ENCODE measurements around the gene MXD3. TPM values are rescaled to one million over a fixed set of nuclear protein-coding genes. Genes with fewer than 3 reads are reported as not detected.

MXD3 gene
- total and polyA plus RNA-seq, 2 of the 4 experiments (the other 2 are of a cell fraction): 7.3 to 12.9 TPM

DNA sequence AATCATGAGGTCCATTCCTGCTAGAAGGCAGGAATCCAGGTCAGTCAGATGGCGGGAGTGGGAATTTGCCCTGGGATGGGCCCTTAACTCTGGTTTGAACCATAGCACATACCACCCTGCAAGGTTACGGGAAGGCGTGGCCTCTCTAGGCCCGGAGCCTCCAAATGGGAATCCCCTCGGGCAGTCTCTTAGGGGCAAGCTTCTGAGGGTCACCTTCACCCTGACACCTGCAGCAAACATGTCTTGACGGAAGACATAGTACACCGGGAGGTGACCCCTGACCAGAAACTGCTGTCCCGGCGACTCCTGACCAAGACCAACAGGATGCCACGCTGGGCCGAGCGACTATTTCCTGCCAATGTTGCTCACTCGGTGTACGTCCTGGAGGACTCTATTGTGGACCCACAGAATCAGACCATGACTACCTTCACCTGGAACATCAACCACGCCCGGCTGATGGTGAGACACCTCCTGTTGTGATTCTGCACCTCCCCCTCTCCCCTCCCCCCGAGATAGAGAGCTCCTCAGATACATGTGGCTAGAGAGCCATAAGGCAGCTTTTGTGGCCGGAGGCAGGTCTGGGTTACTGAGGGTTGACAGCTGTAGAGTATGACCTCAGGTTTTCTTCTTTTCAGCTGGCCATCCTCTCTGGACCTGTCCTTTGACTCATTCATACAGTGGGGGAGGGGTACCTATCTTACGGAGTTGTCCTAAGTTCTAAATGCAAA is 7.1 kb downstream of the MXD3 start:
- in situ Hi-C loops (cut with MboI; ENCODE audit: low sequenced_read_pairs) (no loop called here), intact Hi-C loops (cut with micrococcal nuclease) (no loop called here), dilution Hi-C loops (cut with HindIII; ENCODE audit: low sequenced_read_pairs, unreplicated experiment) (no loop called here)
- Histone ChIP-seq H4K8ac (ENCODE audit: low read depth in 2 of 2, low read length in 2 of 2) (peak overlapping the region; percentile 38 to 82; a peak in 3 of 4 replicates), H3K9me3 (ENCODE audit: control insufficient read depth, insufficient read depth, low read length) (no peaks in the 10 kb centered on the region), H3K27me3 (ENCODE audit: control insufficient read depth, insufficient read depth, low read length) (no peaks in the 10 kb centered on the region), H3K23ac (ENCODE audit: low read depth, low read length) (peak overlapping the region; percentile 94; the same call in 1 of the 2 replicates), H3K56ac (ENCODE audit: extremely low read depth, insufficient read depth, low read length) (peak overlapping the region; percentile 83; the same call in 1 of the 2 replicates), H2BK120ac (ENCODE audit: low read depth, low read length) (no peak overlapping the region), H4K5ac (ENCODE audit: low read depth, low read length) (peak overlapping the region; percentile 86; the same call in 1 of the 2 replicates), H3K4me3 (ENCODE audit: insufficient read depth, low read depth, low read length) (peak overlapping the region; percentile 98), H3K27ac (ENCODE audit: insufficient read depth, low read length) (peak overlapping the region; percentile 57), H2BK20ac (ENCODE audit: low read depth, low read length) (no peak overlapping the region), H2BK5ac (ENCODE audit: low read depth, low read length, poor library complexity, severe bottlenecking) (no peak overlapping the region), H3K4me2 (ENCODE audit: low read depth, low read length) (peak overlapping the region; percentile 93), H2BK15ac (ENCODE audit: low read depth, low read length) (no peak overlapping the region), H3K9me1 (ENCODE audit: insufficient read depth, low read length) (peaks cover 8% of the 10 kb centered on the region; the same call in 1 of the 2 replicates), H3K14ac (replicated peaks; ENCODE audit: low read depth, low read length) (peak overlapping the region; percentile 90), H2AK5ac (ENCODE audit: low read depth, low read length) (peak overlapping the region; percentile 89), H3K18ac (ENCODE audit: low read depth, low read length) (no peak overlapping the region), H2AK9ac (replicated peaks; ENCODE audit: low read depth, low read length, poor library complexity) (peak overlapping the region; percentile 98), H3K9ac (ENCODE audit: low read depth, low read length) (peak overlapping the region; percentile 91), H3K36me3 (ENCODE audit: control insufficient read depth, insufficient read depth, low read length) (peaks cover 30% of the 10 kb centered on the region), H2AFZ (replicated peaks; ENCODE audit: low read length, poor library complexity) (peak overlapping the region; percentile 90), H3K4ac (ENCODE audit: low read depth, low read length) (peak overlapping the region; percentile 89), H3K4me1 (ENCODE audit: control insufficient read depth, insufficient read depth, low read length) (peaks cover 12% of the 10 kb centered on the region), H3K79me1 (ENCODE audit: low read depth in 1 of 2, low read length in 2 of 2) (peaks cover 12 to 72% of the 10 kb centered on the region in 2 experiments), H4K91ac (ENCODE audit: insufficient read depth, low read depth, low read length) (peak overlapping the region; percentile 77; the same call in 1 of the 2 replicates), H4K20me1 (ENCODE audit: insufficient read depth, low read length) (peaks cover 28% of the 10 kb centered on the region)
- peak; percentile 12 for DNase-seq
- ChIA-PET POLR2A (ENCODE audit: unreplicated experiment) (interaction anchor here (0.6 kb wide), 1 partner anchor 190 kb away, joined by 5 read pairs; no protein-coding TSS in a partner anchor), CTCF (interaction anchor here (0.9 kb wide), 1 partner anchor 190 kb away, joined by 3 read pairs; no protein-coding TSS in a partner anchor)
- WGBS, 2 experiments (ENCODE audit: extremely low coverage in 2 of 2, insufficient read length in 1 of 2): no CpG with 5 or more reads among the region's 19 CpGs
- ATAC-seq (ENCODE audit: low read depth): no peak
- BruUV-seq (replicated peaks): no TSS peak
- TF ChIP-seq SMC3 (IDR thresholded peaks at IDR 0.05; ENCODE audit: low read depth, low read length) (no peak), RFX5 (IDR thresholded peaks at IDR 0.05; ENCODE audit: low read depth, low read length) (no peak), MAFK (IDR thresholded peaks at IDR 0.05; ENCODE audit: low read depth, low read length) (no peak), FOS (IDR thresholded peaks at IDR 0.05; ENCODE audit: low read depth, low read length) (no peak), CHD1 (IDR thresholded peaks at IDR 0.05; ENCODE audit: low read depth, low read length) (no peak), POLR2A (IDR thresholded peaks at IDR 0.05; ENCODE audit: low read depth, low read length) (no peak), CEBPB (IDR thresholded peaks at IDR 0.05; ENCODE audit: low read depth, low read length) (no peak), BHLHE40 (IDR thresholded peaks at IDR 0.05; ENCODE audit: low read depth, low read length) (no peak), RAD21 (IDR thresholded peaks at IDR 0.05; ENCODE audit: low read length) (no peak), MAZ (IDR thresholded peaks at IDR 0.05; ENCODE audit: borderline replicate concordance, low read depth, low read length) (no peak), NFE2L2 (IDR thresholded peaks at IDR 0.05; ENCODE audit: low read depth, low read length) (no peak), MXI1 (IDR thresholded peaks at IDR 0.05; ENCODE audit: borderline replicate concordance, low read depth, low read length) (no peak)
- TF ChIP-seq, protein P1, sequence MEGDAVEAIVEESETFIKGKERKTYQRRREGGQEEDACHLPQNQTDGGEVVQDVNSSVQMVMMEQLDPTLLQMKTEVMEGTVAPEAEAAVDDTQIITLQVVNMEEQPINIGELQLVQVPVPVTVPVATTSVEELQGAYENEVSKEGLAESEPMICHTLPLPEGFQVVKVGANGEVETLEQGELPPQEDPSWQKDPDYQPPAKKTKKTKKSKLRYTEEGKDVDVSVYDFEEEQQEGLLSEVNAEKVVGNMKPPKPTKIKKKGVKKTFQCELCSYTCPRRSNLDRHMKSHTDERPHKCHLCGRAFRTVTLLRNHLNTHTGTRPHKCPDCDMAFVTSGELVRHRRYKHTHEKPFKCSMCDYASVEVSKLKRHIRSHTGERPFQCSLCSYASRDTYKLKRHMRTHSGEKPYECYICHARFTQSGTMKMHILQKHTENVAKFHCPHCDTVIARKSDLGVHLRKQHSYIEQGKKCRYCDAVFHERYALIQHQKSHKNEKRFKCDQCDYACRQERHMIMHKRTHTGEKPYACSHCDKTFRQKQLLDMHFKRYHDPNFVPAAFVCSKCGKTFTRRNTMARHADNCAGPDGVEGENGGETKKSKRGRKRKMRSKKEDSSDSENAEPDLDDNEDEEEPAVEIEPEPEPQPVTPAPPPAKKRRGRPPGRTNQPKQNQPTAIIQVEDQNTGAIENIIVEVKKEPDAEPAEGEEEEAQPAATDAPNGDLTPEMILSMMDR (conservative IDR thresholded peaks at IDR 0.05; ENCODE audit: low read depth, low read length): no peak
- TF ChIP-seq, protein P2, sequence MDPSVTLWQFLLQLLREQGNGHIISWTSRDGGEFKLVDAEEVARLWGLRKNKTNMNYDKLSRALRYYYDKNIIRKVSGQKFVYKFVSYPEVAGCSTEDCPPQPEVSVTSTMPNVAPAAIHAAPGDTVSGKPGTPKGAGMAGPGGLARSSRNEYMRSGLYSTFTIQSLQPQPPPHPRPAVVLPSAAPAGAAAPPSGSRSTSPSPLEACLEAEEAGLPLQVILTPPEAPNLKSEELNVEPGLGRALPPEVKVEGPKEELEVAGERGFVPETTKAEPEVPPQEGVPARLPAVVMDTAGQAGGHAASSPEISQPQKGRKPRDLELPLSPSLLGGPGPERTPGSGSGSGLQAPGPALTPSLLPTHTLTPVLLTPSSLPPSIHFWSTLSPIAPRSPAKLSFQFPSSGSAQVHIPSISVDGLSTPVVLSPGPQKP (IDR thresholded peaks at IDR 0.05; ENCODE audit: borderline replicate concordance, low read depth, low read length): no peak
- TF ChIP-seq, protein P3, sequence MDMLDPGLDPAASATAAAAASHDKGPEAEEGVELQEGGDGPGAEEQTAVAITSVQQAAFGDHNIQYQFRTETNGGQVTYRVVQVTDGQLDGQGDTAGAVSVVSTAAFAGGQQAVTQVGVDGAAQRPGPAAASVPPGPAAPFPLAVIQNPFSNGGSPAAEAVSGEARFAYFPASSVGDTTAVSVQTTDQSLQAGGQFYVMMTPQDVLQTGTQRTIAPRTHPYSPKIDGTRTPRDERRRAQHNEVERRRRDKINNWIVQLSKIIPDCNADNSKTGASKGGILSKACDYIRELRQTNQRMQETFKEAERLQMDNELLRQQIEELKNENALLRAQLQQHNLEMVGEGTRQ (IDR thresholded peaks at IDR 0.05; ENCODE audit: low read depth, low read length): no peak
